GM23338 (cell line): ENCODE measurements around the gene CAPN10. TPM values are rescaled to one million over a fixed set of nuclear protein-coding genes. Genes with fewer than 3 reads are reported as not detected.

Experiments
- ATAC-seq: fragments of 200-7000 bp; cut with Tn5 transposase; 3 replicates; pipeline ENCODE4 v1.9.1; 2020
- DNase-seq: peaks from one replicate; pipeline ENCODE4 v3.0.0-alpha.2; 2015; ENCODE audit warnings: low spot score
- H2AFZ ChIP-seq: fragments of 200-600 bp; sonication (generic); 2 replicates; pipeline ENCODE4 v1.8.0; 2016; ENCODE audit warnings: antibody characterized with exemption, mild to moderate bottlenecking, moderate library complexity
- H3F3A ChIP-seq: fragments of 200-600 bp; sonication (generic); replicated peaks from 2 replicates; pipeline ENCODE4 v1.8.0; 2017; ENCODE audit warnings: antibody characterized with exemption, mixed run types, low read depth
- H3K27ac ChIP-seq: fragments of 200-600 bp; sonication (generic); 2 replicates; pipeline ENCODE4 v1.6.1; 2016; ENCODE audit warnings: low read depth
- H3K27me3 ChIP-seq: fragments of 200-600 bp; sonication (generic); 2 replicates; pipeline ENCODE4 v1.8.0; 2016; ENCODE audit warnings: mild to moderate bottlenecking, mixed run types, moderate library complexity; ENCODE audit not compliant: insufficient read depth
- H3K36me3 ChIP-seq: fragments of 200-600 bp; sonication (generic); 2 replicates; pipeline ENCODE4 v1.8.0; 2016; ENCODE audit warnings: mild to moderate bottlenecking; ENCODE audit not compliant: insufficient read depth
- H3K4me1 ChIP-seq: fragments of 200-600 bp; sonication (generic); 2 replicates; pipeline ENCODE4 v1.8.0; 2016; ENCODE audit warnings: mild to moderate bottlenecking, moderate library complexity; ENCODE audit not compliant: insufficient read depth
- H3K4me2 ChIP-seq: fragments of 200-600 bp; sonication (generic); 2 replicates; pipeline ENCODE4 v1.7.1; 2017; ENCODE audit warnings: mixed run types
- H3K4me3 ChIP-seq: fragments of 200-600 bp; sonication (generic); 2 replicates; pipeline ENCODE4 v1.6.1; 2016; ENCODE audit warnings: mixed run types
- H3K79me2 ChIP-seq: fragments of 200-600 bp; sonication (generic); replicated peaks from 2 replicates; pipeline ENCODE4 v1.8.0; 2017; ENCODE audit warnings: mild to moderate bottlenecking; ENCODE audit not compliant: insufficient read depth
- H3K9me2 ChIP-seq: fragments of 200-600 bp; sonication (generic); 2 replicates; pipeline ENCODE4 v1.8.0; 2017; ENCODE audit not compliant: insufficient read depth
- H4K20me1 ChIP-seq: fragments of 200-600 bp; sonication (generic); replicated peaks from 2 replicates; pipeline ENCODE4 v1.8.0; 2017; ENCODE audit warnings: mild to moderate bottlenecking; ENCODE audit not compliant: insufficient read depth
- H3K27ac Mint-ChIP-seq: 2 replicates; pipeline ENCODE4 v1.8.0; 2020; ENCODE audit warnings: inconsistent platforms, mild to moderate bottlenecking, moderate library complexity, mixed read lengths
- H3K27me3 Mint-ChIP-seq: 3 replicates; pipeline ENCODE4 v1.8.0; 2022; ENCODE audit warnings: low read depth, mild to moderate bottlenecking, moderate library complexity, mixed read lengths, inconsistent platforms; ENCODE audit not compliant: insufficient read depth, poor library complexity
- H3K36me3 Mint-ChIP-seq: 3 replicates; pipeline ENCODE4 v1.8.0; 2021; ENCODE audit warnings: low read depth, mild to moderate bottlenecking, inconsistent platforms, moderate library complexity, mixed read lengths
- H3K4me1 Mint-ChIP-seq: 3 replicates; pipeline ENCODE4 v1.8.0; 2020; ENCODE audit warnings: mild to moderate bottlenecking, inconsistent platforms, mixed read lengths
- H3K4me3 Mint-ChIP-seq: 3 replicates; pipeline ENCODE4 v1.8.0; 2021; ENCODE audit warnings: moderate library complexity, mild to moderate bottlenecking, inconsistent platforms, mixed read lengths
- H3K9me3 Mint-ChIP-seq: 3 replicates; pipeline ENCODE4 v1.8.0; 2020; ENCODE audit warnings: moderate library complexity, mild to moderate bottlenecking, inconsistent platforms, mixed read lengths
- CREB1 ChIP-seq: fragments of 250-450 bp; sonication (Bioruptor Pico); IDR thresholded peaks from 2 replicates; pipeline ENCODE4 v1.5.0; 2020; ENCODE audit warnings: low read depth, mild to moderate bottlenecking, moderate library complexity
- EZH2 ChIP-seq: fragments of 200-600 bp; sonication (generic); IDR thresholded peaks from one replicate; pipeline ENCODE4 v1.8.0; 2017; ENCODE audit warnings: antibody characterized with exemption, mild to moderate bottlenecking, low read depth; ENCODE audit not compliant: unreplicated experiment
- EZH2phosphoT487 ChIP-seq: fragments of 200-600 bp; sonication (generic); IDR thresholded peaks from one replicate; pipeline ENCODE4 v1.8.1; 2018; ENCODE audit warnings: antibody characterized with exemption; ENCODE audit not compliant: unreplicated experiment
- JUNB ChIP-seq: IDR thresholded peaks from one replicate; pipeline ENCODE4 v1.6.1; 2016; ENCODE audit warnings: antibody characterized with exemption; ENCODE audit not compliant: unreplicated experiment
- NANOG ChIP-seq: IDR thresholded peaks from 2 replicates; pipeline ENCODE4 v1.6.1; 2016; ENCODE audit warnings: antibody characterized with exemption, borderline replicate concordance
- POLR2AphosphoS5 ChIP-seq: IDR thresholded peaks from 2 replicates; pipeline ENCODE4 v1.6.1; 2016; ENCODE audit warnings: antibody characterized with exemption, low read depth
- STAT1 ChIP-seq: IDR thresholded peaks from one replicate; pipeline ENCODE4 v1.6.1; 2016; ENCODE audit warnings: antibody characterized with exemption; ENCODE audit not compliant: unreplicated experiment
- ZNF114 ChIP-seq: fragments of 250-450 bp; sonication (Bioruptor Pico); IDR thresholded peaks from 2 replicates; pipeline ENCODE4 v1.5.0; 2020; ENCODE audit warnings: mild to moderate bottlenecking, moderate library complexity
- ZNF331 ChIP-seq: fragments of 250-450 bp; sonication (Bioruptor Pico); IDR thresholded peaks from 2 replicates; pipeline ENCODE4 v1.5.0; 2020; ENCODE audit warnings: low read depth, mild to moderate bottlenecking, moderate library complexity
- polyA plus RNA-seq: library from polyadenylated mRNA; unstranded; fragments of >200 nt; fragmentation: Nextera tagmentation; extraction: Ambion mirVana; gene quantifications from 2 replicates; pipeline ENCODE4 v1.2.1, GENCODE V29; 2016
- total RNA-seq: library from RNA; depleted of rRNA; stranded (reverse); fragments of >200 nt; shearing (Covaris generic); gene quantifications from 2 replicates; pipeline ENCODE4 v1.2.3, GENCODE V29; 2014
- TF ChIP-seq, protein P1 (sequence below), 2 experiments: fragments of 200-600 bp in 1 of 2; sonication (generic) in 1 of 2; conservative IDR thresholded peaks; 2 replicates each; pipeline versions ENCODE4 v1.5.1 to v1.6.1; 2016 to 2017; ENCODE audit warnings: antibody characterized with exemption in 2 of 2, low read depth in 2 of 2, mild to moderate bottlenecking in 2 of 2, moderate library complexity in 1 of 2
- TF ChIP-seq, protein P2 (sequence below): IDR thresholded peaks from 2 replicates; pipeline ENCODE4 v1.6.1; 2016; ENCODE audit warnings: antibody characterized with exemption
- TF ChIP-seq, protein P3 (sequence below): IDR thresholded peaks from one replicate; pipeline ENCODE4 v1.6.1; 2018; ENCODE audit warnings: antibody characterized with exemption; ENCODE audit not compliant: unreplicated experiment

Gene CAPN10
- total and polyA plus RNA-seq, 2 experiments from 2014 or later: 30.2 to 59.8 TPM

DNA sequence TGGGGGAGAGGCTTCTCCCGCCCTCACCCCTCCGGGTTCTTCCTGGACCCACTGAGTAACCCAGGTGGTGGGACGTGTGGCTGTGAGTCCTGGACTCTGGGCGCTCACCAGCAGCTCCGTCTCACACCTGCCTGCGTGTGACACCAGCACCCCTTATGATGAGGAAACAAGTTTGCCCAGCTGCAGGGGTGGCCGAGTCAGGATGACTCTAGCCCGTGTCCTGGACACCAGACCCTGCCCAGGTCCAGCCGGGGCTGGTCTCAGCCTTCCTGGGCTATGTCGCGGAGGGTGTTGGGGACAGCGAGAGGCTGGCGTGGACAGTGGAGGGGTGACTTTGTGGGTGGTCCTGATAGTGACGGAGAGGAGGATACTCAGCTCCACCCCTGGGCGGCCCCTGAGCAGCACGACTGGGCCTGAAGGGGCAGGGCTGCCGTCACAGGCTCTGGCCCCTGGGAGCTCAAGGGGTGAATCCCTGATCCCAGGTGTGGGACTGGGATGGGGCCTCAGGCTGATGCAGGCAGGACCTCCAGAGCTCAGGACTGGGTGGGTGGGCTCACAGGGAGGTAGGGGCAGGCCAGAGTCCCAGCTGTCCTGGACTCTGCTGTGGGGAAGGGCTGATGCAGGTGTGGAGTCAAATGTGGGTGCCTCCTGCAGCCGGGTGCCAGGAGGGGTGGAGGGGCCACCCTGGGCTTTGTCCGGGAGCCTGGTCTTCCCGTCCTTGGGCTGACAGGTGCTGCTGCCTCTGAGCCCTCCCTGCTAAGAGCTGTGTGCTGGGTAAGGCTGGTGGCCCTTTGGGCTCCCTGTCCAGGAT, 42.5 kb downstream of the CAPN10 start:
- peaks cover 24% of the 10 kb centered on the region for H3K9me3 Mint-ChIP-seq
- Histone ChIP-seq H3K4me3 (no peak overlapping the region), H3K27ac (no peak overlapping the region), H3F3A (no peaks in the 10 kb centered on the region), H3K27me3 (no peaks in the 10 kb centered on the region), H2AFZ (no peak overlapping the region), H3K9me2 (no peaks in the 10 kb centered on the region), H3K4me2 (no peak overlapping the region), H3K36me3 (no peaks in the 10 kb centered on the region), H3K4me1 (no peaks in the 10 kb centered on the region), H4K20me1 (no peaks in the 10 kb centered on the region), H3K79me2 (no peaks in the 10 kb centered on the region)
- TF ChIP-seq POLR2AphosphoS5 (no peak), EZH2 (no peak), EZH2phosphoT487 (no peak)
- peak; percentile 46 for ATAC-seq
- peaks cover 4% of the 10 kb centered on the region; the same call in 1 of the 3 replicates for H3K4me1 Mint-ChIP-seq
- peaks cover 8% of the 10 kb centered on the region; the same call in 2 of the 3 replicates for H3K36me3 Mint-ChIP-seq
- peaks cover 8% of the 10 kb centered on the region for H3K27me3 Mint-ChIP-seq
- H3K27ac Mint-ChIP-seq: no peak overlapping the region
- no peak for DNase-seq
- H3K4me3 Mint-ChIP-seq: no peak overlapping the region

DNA sequence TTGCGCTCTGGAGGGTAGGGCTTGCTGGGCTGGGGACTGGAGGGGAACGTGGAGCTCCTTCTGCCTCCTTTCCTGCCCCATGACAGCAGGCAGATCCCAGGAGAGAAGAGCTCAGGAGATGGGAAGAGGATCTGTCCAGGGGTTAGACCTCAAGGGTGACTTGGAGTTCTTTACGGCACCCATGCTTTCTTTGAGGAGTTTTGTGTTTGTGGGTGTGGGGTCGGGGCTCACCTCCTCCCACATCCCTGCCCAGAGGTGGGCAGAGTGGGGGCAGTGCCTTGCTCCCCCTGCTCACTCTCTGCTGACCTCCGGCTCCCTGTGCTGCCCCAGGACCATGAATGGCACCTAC, 43.1 kb downstream of the CAPN10 start:
- no peaks in the 10 kb centered on the region for H3F3A ChIP-seq
- Mint-ChIP-seq H3K4me1 (peaks cover 4% of the 10 kb centered on the region; the same call in 1 of the 3 replicates), H3K36me3 (peaks cover 8% of the 10 kb centered on the region; the same call in 2 of the 3 replicates), H3K27ac (no peak overlapping the region), H3K4me3 (no peak overlapping the region), H3K9me3 (peaks cover 29% of the 10 kb centered on the region), H3K27me3 (peaks cover 8% of the 10 kb centered on the region)
- no peaks in the 10 kb centered on the region for H4K20me1 ChIP-seq
- no peaks in the 10 kb centered on the region for H3K27me3 ChIP-seq
- no peak overlapping the region for H3K4me3 ChIP-seq
- no peaks in the 10 kb centered on the region for H3K79me2 ChIP-seq
- no peaks in the 10 kb centered on the region for H3K9me2 ChIP-seq
- no peak for DNase-seq
- no peaks in the 10 kb centered on the region for H3K4me1 ChIP-seq
- no peak overlapping the region for H2AFZ ChIP-seq
- H3K27ac ChIP-seq: no peak overlapping the region
- no peak overlapping the region for H3K4me2 ChIP-seq
- H3K36me3 ChIP-seq: no peaks in the 10 kb centered on the region
- no peak for ATAC-seq
- TF ChIP-seq JUNB (no peak), EZH2 (no peak), ZNF331 (CRISPR knock-in tag) (no peak), EZH2phosphoT487 (no peak), POLR2AphosphoS5 (no peak), CREB1 (CRISPR knock-in tag) (no peak), NANOG (no peak), STAT1 (no peak), ZNF114 (no peak)
- TF ChIP-seq, protein P1, sequence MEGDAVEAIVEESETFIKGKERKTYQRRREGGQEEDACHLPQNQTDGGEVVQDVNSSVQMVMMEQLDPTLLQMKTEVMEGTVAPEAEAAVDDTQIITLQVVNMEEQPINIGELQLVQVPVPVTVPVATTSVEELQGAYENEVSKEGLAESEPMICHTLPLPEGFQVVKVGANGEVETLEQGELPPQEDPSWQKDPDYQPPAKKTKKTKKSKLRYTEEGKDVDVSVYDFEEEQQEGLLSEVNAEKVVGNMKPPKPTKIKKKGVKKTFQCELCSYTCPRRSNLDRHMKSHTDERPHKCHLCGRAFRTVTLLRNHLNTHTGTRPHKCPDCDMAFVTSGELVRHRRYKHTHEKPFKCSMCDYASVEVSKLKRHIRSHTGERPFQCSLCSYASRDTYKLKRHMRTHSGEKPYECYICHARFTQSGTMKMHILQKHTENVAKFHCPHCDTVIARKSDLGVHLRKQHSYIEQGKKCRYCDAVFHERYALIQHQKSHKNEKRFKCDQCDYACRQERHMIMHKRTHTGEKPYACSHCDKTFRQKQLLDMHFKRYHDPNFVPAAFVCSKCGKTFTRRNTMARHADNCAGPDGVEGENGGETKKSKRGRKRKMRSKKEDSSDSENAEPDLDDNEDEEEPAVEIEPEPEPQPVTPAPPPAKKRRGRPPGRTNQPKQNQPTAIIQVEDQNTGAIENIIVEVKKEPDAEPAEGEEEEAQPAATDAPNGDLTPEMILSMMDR (conservative IDR thresholded peaks at IDR 0.05; ENCODE audit: low read depth in 2 of 2): no peak
- TF ChIP-seq, protein P2, sequence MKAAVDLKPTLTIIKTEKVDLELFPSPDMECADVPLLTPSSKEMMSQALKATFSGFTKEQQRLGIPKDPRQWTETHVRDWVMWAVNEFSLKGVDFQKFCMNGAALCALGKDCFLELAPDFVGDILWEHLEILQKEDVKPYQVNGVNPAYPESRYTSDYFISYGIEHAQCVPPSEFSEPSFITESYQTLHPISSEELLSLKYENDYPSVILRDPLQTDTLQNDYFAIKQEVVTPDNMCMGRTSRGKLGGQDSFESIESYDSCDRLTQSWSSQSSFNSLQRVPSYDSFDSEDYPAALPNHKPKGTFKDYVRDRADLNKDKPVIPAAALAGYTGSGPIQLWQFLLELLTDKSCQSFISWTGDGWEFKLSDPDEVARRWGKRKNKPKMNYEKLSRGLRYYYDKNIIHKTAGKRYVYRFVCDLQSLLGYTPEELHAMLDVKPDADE: no peak
- TF ChIP-seq, protein P3, sequence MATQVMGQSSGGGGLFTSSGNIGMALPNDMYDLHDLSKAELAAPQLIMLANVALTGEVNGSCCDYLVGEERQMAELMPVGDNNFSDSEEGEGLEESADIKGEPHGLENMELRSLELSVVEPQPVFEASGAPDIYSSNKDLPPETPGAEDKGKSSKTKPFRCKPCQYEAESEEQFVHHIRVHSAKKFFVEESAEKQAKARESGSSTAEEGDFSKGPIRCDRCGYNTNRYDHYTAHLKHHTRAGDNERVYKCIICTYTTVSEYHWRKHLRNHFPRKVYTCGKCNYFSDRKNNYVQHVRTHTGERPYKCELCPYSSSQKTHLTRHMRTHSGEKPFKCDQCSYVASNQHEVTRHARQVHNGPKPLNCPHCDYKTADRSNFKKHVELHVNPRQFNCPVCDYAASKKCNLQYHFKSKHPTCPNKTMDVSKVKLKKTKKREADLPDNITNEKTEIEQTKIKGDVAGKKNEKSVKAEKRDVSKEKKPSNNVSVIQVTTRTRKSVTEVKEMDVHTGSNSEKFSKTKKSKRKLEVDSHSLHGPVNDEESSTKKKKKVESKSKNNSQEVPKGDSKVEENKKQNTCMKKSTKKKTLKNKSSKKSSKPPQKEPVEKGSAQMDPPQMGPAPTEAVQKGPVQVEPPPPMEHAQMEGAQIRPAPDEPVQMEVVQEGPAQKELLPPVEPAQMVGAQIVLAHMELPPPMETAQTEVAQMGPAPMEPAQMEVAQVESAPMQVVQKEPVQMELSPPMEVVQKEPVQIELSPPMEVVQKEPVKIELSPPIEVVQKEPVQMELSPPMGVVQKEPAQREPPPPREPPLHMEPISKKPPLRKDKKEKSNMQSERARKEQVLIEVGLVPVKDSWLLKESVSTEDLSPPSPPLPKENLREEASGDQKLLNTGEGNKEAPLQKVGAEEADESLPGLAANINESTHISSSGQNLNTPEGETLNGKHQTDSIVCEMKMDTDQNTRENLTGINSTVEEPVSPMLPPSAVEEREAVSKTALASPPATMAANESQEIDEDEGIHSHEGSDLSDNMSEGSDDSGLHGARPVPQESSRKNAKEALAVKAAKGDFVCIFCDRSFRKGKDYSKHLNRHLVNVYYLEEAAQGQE: no peak
